Activated gamma-delta T cell (primary cell): Measurements from ENCODE around the gene FCN2.

Source experiments
- DNase-seq: peaks from one replicate; lab custom pipeline; 2025; lab: John Stamatoyannopoulos, UW
- total RNA-seq, 2 donors: gene quantifications; one replicate each; lab custom pipeline; 2026; lab: John Stamatoyannopoulos, UW

FCN2 gene
- 0 reads per million in 2 donors for total RNA-seq

GRCh38 chr9:134880484-134881312 is at the start of gene FCN2:
Gene FCN2, plus strand, starts transcription at chr9:134880810. Its CDS starts 12 bp downstream, at chr9:134880822.
- DNase-seq, result no peak

- DNase-seq, result no peak
These were observed 49.5 kb upstream of the FCN2 start for GRCh38 chr9:134830926-134831720.

DNA sequence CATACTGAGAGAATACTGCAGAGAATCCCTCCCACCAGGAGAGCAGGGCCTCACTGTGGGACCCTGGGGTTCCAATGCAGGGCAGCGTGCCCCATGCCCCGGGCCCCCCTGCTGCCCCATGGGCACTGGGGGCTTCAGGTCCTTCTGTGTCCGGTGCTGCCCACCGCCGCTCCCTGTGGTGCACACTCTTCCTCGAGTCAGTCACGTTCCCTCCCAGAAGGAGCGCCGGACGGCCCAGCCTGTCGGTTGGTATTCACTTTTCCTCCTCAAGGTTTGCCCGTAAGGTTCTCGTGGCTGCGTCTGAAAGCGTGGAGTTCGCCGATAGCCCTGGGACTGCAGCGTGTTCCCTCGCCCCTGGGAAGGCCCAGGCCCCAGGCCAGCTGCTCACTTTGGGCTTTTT is 48.1 kb upstream of the FCN2 start:
- no peak for DNase-seq

- DNase-seq, result no peak
These were observed 47.2 kb upstream of the FCN2 start for GRCh38 chr9:134833294-134833880.

- DNase-seq, result no peak
These were observed 46.2 kb upstream of the FCN2 start for GRCh38 chr9:134834217-134834956.

- no peak for DNase-seq
These were observed 45.6 kb upstream of the FCN2 start for GRCh38 chr9:134834957-134835419.

GRCh38 chr9:134835448-134835847 is 45.2 kb upstream of the FCN2 start:
- no peak for DNase-seq

DNA sequence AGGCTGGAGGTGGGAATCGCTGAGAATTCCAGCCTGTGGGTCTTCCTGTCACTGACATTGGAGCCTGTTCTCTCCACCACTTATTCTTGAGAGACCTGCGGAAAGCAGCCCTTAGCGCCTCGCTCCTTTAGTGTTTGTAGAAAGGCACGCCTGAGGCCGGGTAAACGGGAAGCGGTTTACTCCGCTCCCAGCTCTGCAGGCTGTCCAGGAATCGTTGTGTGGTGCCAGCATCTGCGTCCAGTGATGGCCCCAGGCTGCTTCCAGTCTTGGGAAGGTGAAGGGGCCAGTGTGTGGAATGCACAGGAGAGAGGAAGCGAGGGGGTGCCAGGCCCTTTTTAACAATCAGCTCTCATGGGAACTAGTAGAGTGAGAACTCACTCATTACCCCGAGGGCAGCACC is 44.6 kb upstream of the FCN2 start:
- DNase-seq, result no peak

GRCh38 chr9:134836406-134836970 is 44.1 kb upstream of the FCN2 start:
- DNase-seq, result no peak

GRCh38 chr9:134837529-134837928 is 43.1 kb upstream of the FCN2 start:
- DNase-seq, result no peak

- no peak for DNase-seq
These were observed 41.8 kb upstream of the FCN2 start for GRCh38 chr9:134838651-134839454.

- DNase-seq, result no peak
These were observed 41.0 kb upstream of the FCN2 start for GRCh38 chr9:134839455-134840125.

DNA sequence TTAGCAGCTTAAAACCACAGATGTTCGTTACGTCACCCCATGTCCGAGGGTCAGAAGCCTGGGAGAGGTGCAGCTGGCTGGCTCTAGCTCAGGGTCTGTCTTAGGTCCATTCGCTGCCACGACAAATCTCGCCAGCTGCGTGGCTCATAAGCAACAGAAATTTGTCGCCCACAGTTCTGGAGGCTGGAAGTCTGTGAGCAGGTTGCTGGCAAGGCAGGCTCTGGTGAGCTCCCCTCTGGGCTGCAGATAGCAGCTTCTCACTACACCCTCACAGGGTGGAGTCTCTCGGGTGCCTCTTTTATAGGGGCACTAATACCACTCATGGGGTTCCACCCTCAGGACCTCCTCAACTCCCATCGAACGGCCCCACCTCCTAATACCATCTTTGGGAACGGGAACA is 40.1 kb upstream of the FCN2 start:
- DNase-seq, result no peak

DNA sequence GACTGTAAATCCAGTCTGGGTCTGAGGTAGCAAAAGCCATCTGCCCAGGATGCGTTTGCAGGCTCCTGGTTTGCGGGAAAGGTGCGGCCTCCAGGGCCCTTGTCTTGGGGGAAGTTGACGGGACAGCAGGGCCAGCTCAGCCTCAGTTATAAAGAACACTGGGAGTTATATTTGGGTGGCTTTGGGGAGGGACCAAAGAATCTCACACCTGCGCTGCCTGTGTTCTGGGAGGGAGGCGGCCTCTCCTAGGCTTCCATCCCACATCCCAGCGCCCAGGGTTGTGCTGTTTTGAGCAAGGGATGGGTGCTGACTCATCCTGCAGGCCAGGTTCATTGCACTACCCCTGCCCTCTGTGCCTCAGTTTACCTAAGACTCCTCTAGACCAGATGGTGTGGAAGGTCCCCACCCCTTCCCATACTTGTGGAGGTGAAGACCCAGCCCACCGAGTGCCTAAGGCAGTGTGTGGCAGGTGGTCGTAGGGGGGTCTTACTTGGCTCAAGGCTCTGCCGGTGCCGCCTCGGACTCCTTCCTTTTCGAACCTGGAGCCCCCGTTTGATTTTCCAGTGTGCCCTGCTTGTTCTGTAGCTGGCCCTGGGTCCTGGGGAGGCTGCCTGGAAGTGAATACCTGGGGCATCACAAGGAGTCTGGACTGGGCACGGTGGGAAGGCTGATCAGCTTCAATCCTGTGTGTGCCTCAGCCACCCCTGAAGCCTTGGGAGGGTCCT is 39.3 kb upstream of the FCN2 start:
- DNase-seq, result no peak

- DNase-seq, result no peak
These were observed 38.3 kb upstream of the FCN2 start for GRCh38 chr9:134842321-134842720.

- no peak for DNase-seq
These were observed 36.9 kb upstream of the FCN2 start for GRCh38 chr9:134843740-134844139.

DNA sequence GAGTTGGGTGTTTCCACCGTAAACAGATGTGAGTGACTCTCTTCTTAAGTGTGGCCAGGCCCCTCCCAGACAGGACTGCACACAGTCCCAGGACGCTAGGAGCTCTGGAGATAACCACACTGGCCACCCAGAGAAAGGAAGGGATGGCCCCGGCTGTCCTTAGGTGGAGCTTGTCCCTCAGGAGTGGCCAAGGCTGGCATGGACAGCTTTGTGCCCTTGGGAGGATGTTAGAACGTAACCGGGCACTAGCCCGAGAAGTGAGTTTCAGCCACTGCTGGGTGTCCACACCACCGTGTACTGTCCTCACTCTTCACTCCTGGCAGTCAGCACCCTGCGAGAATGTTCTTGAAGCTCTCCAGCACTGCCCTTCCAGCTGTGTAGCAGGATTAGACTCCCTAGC is 35.8 kb upstream of the FCN2 start:
- DNase-seq, result no peak

DNA sequence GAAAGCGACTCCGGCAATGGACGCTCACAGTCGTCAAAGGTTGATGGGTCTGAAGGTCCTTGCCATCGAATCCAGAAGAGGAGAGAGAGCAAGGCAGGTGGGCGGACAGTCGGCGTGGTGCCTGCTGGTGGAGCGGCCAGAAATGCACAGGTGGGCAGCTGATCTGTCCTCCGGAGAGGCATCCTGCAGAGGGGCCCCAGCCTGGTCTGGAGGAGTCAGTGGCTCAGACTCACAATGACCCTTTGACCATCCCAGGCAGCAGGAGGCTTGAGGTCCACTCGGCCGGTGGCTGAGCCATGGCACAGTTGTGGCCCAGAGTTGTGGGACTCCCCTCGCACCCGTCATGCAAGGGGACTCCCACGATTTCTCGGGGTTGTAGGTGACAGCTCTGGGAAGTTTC is 34.4 kb upstream of the FCN2 start:
- no peak for DNase-seq

DNA sequence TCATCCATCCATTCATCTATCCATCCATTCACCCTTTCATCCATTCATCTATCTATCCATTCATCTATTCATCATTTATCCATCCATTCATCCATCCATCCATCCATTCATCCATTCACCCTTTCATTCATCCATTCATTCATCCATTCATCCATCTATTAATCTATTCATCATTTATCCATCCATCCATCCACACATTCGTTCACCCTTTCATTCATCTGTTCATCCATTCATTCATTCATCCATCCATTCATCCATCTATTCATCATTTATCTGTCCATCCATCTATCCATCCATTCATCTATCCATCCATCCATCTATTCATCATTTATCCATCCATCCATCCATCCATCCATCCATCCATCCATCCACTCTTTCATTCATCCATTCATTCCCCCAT is 33.9 kb upstream of the FCN2 start:
- no peak for DNase-seq
